Skeletal muscle cell (primary cell): ENCODE results near the gene NFKBIA.

ENCODE experiments used
- DNase-seq: peaks from one replicate; pipeline ENCODE4 v3.0.0-alpha.2; 2010; ENCODE audit warnings: low read depth
- H3K4me3 ChIP-seq: 2 replicates; pipeline ENCODE4 v1.5.1; 2011; ENCODE audit warnings: low read depth, mild to moderate bottlenecking, control low read depth, low read length, moderate library complexity

NFKBIA gene

DNA sequence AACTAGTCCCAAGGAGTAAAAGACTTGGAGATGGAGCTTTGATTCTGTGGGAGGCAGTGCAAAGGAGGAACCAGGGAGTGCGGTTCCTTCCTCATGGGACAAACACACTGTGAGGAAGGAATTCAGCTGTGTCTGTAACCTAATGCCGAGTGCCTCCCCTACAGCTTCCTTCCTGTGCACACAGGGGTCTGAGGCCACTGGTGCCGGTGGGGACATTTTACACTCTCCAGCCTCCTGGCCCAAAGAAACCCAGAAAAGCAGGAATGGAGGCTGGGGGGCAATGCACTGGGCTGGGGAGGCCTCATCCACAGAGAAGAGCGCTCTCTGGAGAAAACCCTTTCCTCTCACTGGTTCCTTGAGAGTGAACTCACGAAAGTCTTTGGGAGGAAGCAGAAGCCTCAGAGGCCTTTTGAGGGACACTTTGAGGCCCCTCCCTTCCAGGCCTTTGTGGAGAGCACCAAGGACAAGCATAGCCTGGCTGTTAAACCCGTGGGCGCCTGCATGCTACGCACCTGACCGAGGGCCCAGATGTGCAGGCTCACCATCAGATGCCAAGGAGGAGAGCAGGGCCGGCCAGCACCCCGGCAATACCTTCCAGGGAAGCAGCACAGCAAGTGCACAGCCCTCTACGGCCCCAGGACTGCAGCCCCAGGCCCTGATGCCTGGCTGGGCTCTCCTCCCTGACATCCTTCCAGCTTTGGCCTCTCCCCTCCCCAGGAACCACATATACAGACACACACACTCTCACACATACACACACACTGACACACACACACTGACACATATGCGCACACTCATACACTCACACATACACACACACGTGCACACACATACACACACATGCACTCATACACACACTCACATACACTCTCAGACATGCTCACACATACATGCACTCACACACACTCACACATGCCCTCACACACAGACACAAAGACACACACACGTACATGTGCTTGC, 52.0 kb downstream of the NFKBIA start:
- no peak overlapping the region for H3K4me3 ChIP-seq
- DNase-seq: no peak

- no peak overlapping the region for H3K4me3 ChIP-seq
- no peak for DNase-seq
Measured at GRCh38 chr14:35351897-35352273, 52.7 kb downstream of the NFKBIA start.
